Keratinocyte (primary cell): Measurements from ENCODE around the gene RHEB. TPM values are rescaled to one million over a fixed set of nuclear protein-coding genes. Genes with fewer than 3 reads are reported as not detected.

Experiments used
- DNase-seq: peaks from one replicate; pipeline ENCODE4 v3.0.0-alpha.2; 2011; ENCODE audit warnings: low read depth, missing footprints, low spot score
- FAIRE-seq: peaks from 2 replicates; lab custom pipeline; 2011; peaks lifted over from hg19 to GRCh38; lab: Jason Lieb, UNC
- H2AFZ ChIP-seq: 2 replicates; pipeline ENCODE4 v1.6.0; 2012; ENCODE audit warnings: low read length, control low read depth, inconsistent platforms; ENCODE audit not compliant: control insufficient read depth
- H3K27ac ChIP-seq: 2 replicates; pipeline ENCODE4 v1.5.1; 2011; ENCODE audit warnings: low read length; ENCODE audit not compliant: control insufficient read depth, insufficient read depth
- H3K27me3 ChIP-seq: 3 replicates; pipeline ENCODE4 v1.6.0; 2011; ENCODE audit warnings: low read length; ENCODE audit not compliant: control insufficient read depth, insufficient read depth; ENCODE audit errors: extremely low read depth
- H3K36me3 ChIP-seq, 2 experiments: 2 replicates in 1 of 2; 3 replicates in 1 of 2; pipeline ENCODE4 v1.5.1; 2011; ENCODE audit warnings: low read length in 2 of 2, mild to moderate bottlenecking in 1 of 2; ENCODE audit not compliant: control insufficient read depth in 2 of 2, insufficient read depth in 2 of 2; ENCODE audit errors: extremely low read depth in 1 of 2
- H3K4me1 ChIP-seq: 3 replicates; pipeline ENCODE4 v1.5.1; 2011; ENCODE audit warnings: low read length; ENCODE audit not compliant: control insufficient read depth, insufficient read depth; ENCODE audit errors: extremely low read depth
- H3K4me2 ChIP-seq: 3 replicates; pipeline ENCODE4 v1.6.0; 2011; ENCODE audit warnings: low read depth, low read length; ENCODE audit not compliant: control insufficient read depth, insufficient read depth; ENCODE audit errors: extremely low read depth
- H3K4me3 ChIP-seq, 3 experiments: fragments of 200-600 bp in 1 of 3; sonication (generic) in 1 of 3; 2 replicates in 2 of 3; 3 replicates in 1 of 3; pipeline ENCODE4 v1.5.1; 2011 to 2016; ENCODE audit warnings: low read length in 3 of 3, mild to moderate bottlenecking in 3 of 3, control low read depth in 2 of 3, inconsistent platforms in 1 of 3, low read depth in 1 of 3, mixed read lengths in 1 of 3, mixed run types in 1 of 3, moderate library complexity in 1 of 3; ENCODE audit not compliant: control insufficient read depth in 2 of 3, insufficient read depth in 2 of 3; ENCODE audit errors: extremely low read depth in 1 of 3
- H3K79me2 ChIP-seq: 2 replicates; pipeline ENCODE4 v1.6.0; 2012; ENCODE audit warnings: low read length; ENCODE audit not compliant: control insufficient read depth, insufficient read depth
- H3K9ac ChIP-seq: 3 replicates; pipeline ENCODE4 v1.6.0; 2011; ENCODE audit warnings: low read length; ENCODE audit not compliant: control insufficient read depth, insufficient read depth; ENCODE audit errors: extremely low read depth
- H3K9me1 ChIP-seq: 3 replicates; pipeline ENCODE4 v1.6.0; 2011; ENCODE audit warnings: low read length; ENCODE audit not compliant: control insufficient read depth, insufficient read depth; ENCODE audit errors: extremely low read depth
- H3K9me3 ChIP-seq: 2 replicates; pipeline ENCODE4 v1.5.1; 2012; ENCODE audit warnings: low read depth, low read length; ENCODE audit not compliant: control insufficient read depth
- H4K20me1 ChIP-seq: 3 replicates; pipeline ENCODE4 v1.6.0; 2011; ENCODE audit warnings: low read length; ENCODE audit not compliant: control insufficient read depth, insufficient read depth; ENCODE audit errors: extremely low read depth
- CTCF ChIP-seq, 3 experiments: IDR thresholded peaks in 1 of 3; conservative IDR thresholded peaks in 1 of 3; optimal IDR thresholded peaks in 1 of 3; 2 replicates in 2 of 3; 3 replicates in 1 of 3; pipeline versions ENCODE3 to v1.5.1; 2011; ENCODE audit warnings: low read length in 3 of 3, mild to moderate bottlenecking in 3 of 3, moderate library complexity in 2 of 3, control low read depth in 1 of 3, inconsistent platforms in 1 of 3; ENCODE audit not compliant: insufficient read depth in 2 of 3; ENCODE audit errors: extremely low read depth in 1 of 3
- EZH2 ChIP-seq: IDR thresholded peaks from one replicate; pipeline ENCODE4 v1.6.1; 2012; ENCODE audit warnings: inconsistent platforms, mild to moderate bottlenecking, low read length, moderate library complexity
- dilution Hi-C: fragments of 300-500 bp; cut with MboI; formaldehyde crosslinking; loops from one replicate; pipeline ENCODE4 v1.7.0; 2020; ENCODE audit warnings: low sequenced_read_pairs; ENCODE audit not compliant: extremely low pct_ligation_motif_present
- polyA minus RNA-seq, 3 experiments: library from RNA; depleted of rRNA, polyadenylated mRNA; stranded (reverse); fragments of >200 nt; gene quantifications; 1 replicate in 1 of 3; 2 replicates in 1 of 3; 3 replicates in 1 of 3; pipeline ENCODE4 v1.2.3, GENCODE V29; 2011
- polyA plus RNA-seq, 5 experiments: library from polyadenylated mRNA; depleted of rRNA in 3 of 5; stranded (reverse) in 3 of 5; stranded (forward) in 1 of 5; unstranded in 1 of 5; fragments of >200 nt; gene quantifications; 1 replicate in 1 of 5; 2 replicates in 3 of 5; 3 replicates in 1 of 5; pipeline versions ENCODE4 v1.2.1 to v1.2.3, GENCODE V29; 2011 to 2012; ENCODE audit warnings: missing spikeins in 2 of 5, low read depth in 1 of 5, low replicate concordance in 1 of 5

The RHEB gene
- polyA plus RNA-seq, result 67.2 to 138 TPM (median 69.4 TPM) in 3 replicates
- polyA plus RNA-seq (2011; ENCODE audit: low read depth), result 143 TPM
- polyA plus RNA-seq (2011; cell fraction: cytosol; rRNA removed), result 73.9 and 121 TPM in 2 replicates
- 38.5 and 58.5 TPM in 2 replicates for polyA plus RNA-seq (2011; cell fraction: nucleus; rRNA removed)
- polyA plus RNA-seq (2012; ENCODE audit: low replicate concordance), result 75.8 and 112 TPM in 2 replicates
- polyA minus RNA-seq, result 6.7 to 17.2 TPM (median 12.1 TPM) in 3 replicates
- polyA minus RNA-seq (2011; cell fraction: cytosol; rRNA and poly(A)+ RNA removed), result 42.4 TPM
- polyA minus RNA-seq (2011; cell fraction: nucleus; rRNA and poly(A)+ RNA removed), result 9.7 and 18.8 TPM in 2 replicates

- Histone ChIP-seq H3K4me3 (peak within 1 kb of the TSS; percentile 51 to 93 (median 88)), H3K9me1 (no peaks in the 10 kb centered on the region), H2AFZ (peak within 1 kb of the TSS; percentile 92), H3K9me3 (no peaks in the 10 kb centered on the region), H3K79me2 (peaks cover 41% of the 10 kb centered on the region), H3K36me3 (peaks cover 0 to 2% of the 10 kb centered on the region in 2 experiments), H3K27ac (peak within 1 kb of the TSS; percentile 88), H3K4me1 (peaks cover 23% of the 10 kb centered on the region), H4K20me1 (peaks cover 14% of the 10 kb centered on the region), H3K9ac (peak within 1 kb of the TSS; percentile 97), H3K4me2 (peak within 1 kb of the TSS; percentile 89), H3K27me3 (no peaks in the 10 kb centered on the region)
- DNase-seq, result peak; percentile 93
- FAIRE-seq, result no peak
- no peak for TF ChIP-seq EZH2
- TF ChIP-seq CTCF (optimal IDR thresholded peaks at IDR 0.05 in 1 of 3, IDR thresholded peaks at IDR 0.05 in 1 of 3, conservative IDR thresholded peaks at IDR 0.05 in 1 of 3; ENCODE audit: extremely low read depth in 1 of 3, insufficient read depth in 2 of 3, low read length in 3 of 3), result no peak
- dilution Hi-C loops, result no loop called here
Measured at GRCh38 chr7:151519765-151520418, at the start of gene RHEB. RHEB (minus strand) TSS chr7:151519895; CDS start chr7:151519511, 384 bp downstream.

- Histone ChIP-seq H3K36me3 (peaks cover 0 to 9% of the 10 kb centered on the region in 2 experiments), H3K9ac (no peak overlapping the region), H3K4me3 (no peak overlapping the region), H3K27ac (no peak overlapping the region), H3K9me1 (no peaks in the 10 kb centered on the region), H3K4me1 (peaks cover 13% of the 10 kb centered on the region), H2AFZ (no peak overlapping the region), H3K79me2 (no peaks in the 10 kb centered on the region), H3K4me2 (no peak overlapping the region), H3K9me3 (no peaks in the 10 kb centered on the region), H3K27me3 (no peaks in the 10 kb centered on the region), H4K20me1 (no peaks in the 10 kb centered on the region)
- dilution Hi-C loops, result no loop called here
- no peak for FAIRE-seq
- TF ChIP-seq EZH2 (no peak), CTCF (optimal IDR thresholded peaks at IDR 0.05 in 1 of 3, IDR thresholded peaks at IDR 0.05 in 1 of 3, conservative IDR thresholded peaks at IDR 0.05 in 1 of 3; ENCODE audit: extremely low read depth in 1 of 3, insufficient read depth in 2 of 3, low read length in 3 of 3) (no peak)
- no peak for DNase-seq
Measured at GRCh38 chr7:151566897-151567320, 47.2 kb upstream of the RHEB start.
